Osteoblast (primary cell): ENCODE measurements around the gene NCMAP. TPM values are rescaled to one million over a fixed set of nuclear protein-coding genes. Genes with fewer than 3 reads are reported as not detected.
A peak's percentile ranks its signal among the peaks of the same experiment; 100 is the strongest.

ENCODE experiments used
- DNase-seq: peaks from one replicate; pipeline ENCODE4 v3.0.0; 2011; ENCODE audit warnings: low spot score, mixed read lengths; ENCODE audit not compliant: insufficient read length; ENCODE audit errors: missing footprints
- H2AFZ ChIP-seq: 2 replicates; pipeline ENCODE4 v1.6.0; 2011; ENCODE audit warnings: mild to moderate bottlenecking, low read length
- H3K27ac ChIP-seq: 2 replicates; pipeline ENCODE4 v1.5.1; 2011; ENCODE audit warnings: mild to moderate bottlenecking, low read depth, low read length, moderate library complexity
- H3K27me3 ChIP-seq: 2 replicates; pipeline ENCODE4 v1.6.0; 2012; ENCODE audit warnings: mild to moderate bottlenecking, control low read depth, inconsistent platforms, low read length, moderate library complexity; ENCODE audit not compliant: insufficient read depth
- H3K36me3 ChIP-seq: 2 replicates; pipeline ENCODE4 v1.5.1; 2011; ENCODE audit warnings: mild to moderate bottlenecking, low read length, control low read depth, moderate library complexity; ENCODE audit not compliant: insufficient read depth
- H3K4me1 ChIP-seq: 2 replicates; pipeline ENCODE4 v1.5.1; 2011; ENCODE audit warnings: mild to moderate bottlenecking, low read length, control low read depth, moderate library complexity; ENCODE audit not compliant: insufficient read depth
- H3K4me2 ChIP-seq: 2 replicates; pipeline ENCODE4 v1.6.0; 2011; ENCODE audit warnings: mild to moderate bottlenecking, low read length; ENCODE audit not compliant: insufficient read depth
- H3K4me3 ChIP-seq: fragments of 200-600 bp; sonication (generic); 3 replicates; pipeline ENCODE4 v1.5.1; 2012; ENCODE audit warnings: mild to moderate bottlenecking, low read length, inconsistent platforms; ENCODE audit not compliant: insufficient read depth
- H3K79me2 ChIP-seq: 2 replicates; pipeline ENCODE4 v1.6.0; 2012; ENCODE audit warnings: mild to moderate bottlenecking, low read length, control low read depth, inconsistent platforms; ENCODE audit not compliant: insufficient read depth
- H3K9me3 ChIP-seq: 2 replicates; pipeline ENCODE4 v1.5.1; 2011; ENCODE audit warnings: low read depth, low read length, control low read depth
- H4K20me1 ChIP-seq: 2 replicates; pipeline ENCODE4 v1.6.0; 2012; ENCODE audit warnings: mild to moderate bottlenecking, low read length, control low read depth; ENCODE audit not compliant: insufficient read depth
- total RNA-seq: library from RNA; depleted of rRNA; stranded (reverse); fragments of >200 nt; gene quantifications from 2 replicates; pipeline ENCODE4 v1.2.3, GENCODE V29; 2012
- TF ChIP-seq, protein P1 (sequence below): IDR thresholded peaks from 2 replicates; pipeline ENCODE4 v1.5.1; 2011; ENCODE audit warnings: mild to moderate bottlenecking, low read depth, low read length, moderate library complexity; ENCODE audit errors: extremely low read depth

Gene NCMAP
- total RNA-seq, 1 donor, result not detected

- no peaks in the 10 kb centered on the region for H3K79me2 ChIP-seq
- TF ChIP-seq, protein P1, sequence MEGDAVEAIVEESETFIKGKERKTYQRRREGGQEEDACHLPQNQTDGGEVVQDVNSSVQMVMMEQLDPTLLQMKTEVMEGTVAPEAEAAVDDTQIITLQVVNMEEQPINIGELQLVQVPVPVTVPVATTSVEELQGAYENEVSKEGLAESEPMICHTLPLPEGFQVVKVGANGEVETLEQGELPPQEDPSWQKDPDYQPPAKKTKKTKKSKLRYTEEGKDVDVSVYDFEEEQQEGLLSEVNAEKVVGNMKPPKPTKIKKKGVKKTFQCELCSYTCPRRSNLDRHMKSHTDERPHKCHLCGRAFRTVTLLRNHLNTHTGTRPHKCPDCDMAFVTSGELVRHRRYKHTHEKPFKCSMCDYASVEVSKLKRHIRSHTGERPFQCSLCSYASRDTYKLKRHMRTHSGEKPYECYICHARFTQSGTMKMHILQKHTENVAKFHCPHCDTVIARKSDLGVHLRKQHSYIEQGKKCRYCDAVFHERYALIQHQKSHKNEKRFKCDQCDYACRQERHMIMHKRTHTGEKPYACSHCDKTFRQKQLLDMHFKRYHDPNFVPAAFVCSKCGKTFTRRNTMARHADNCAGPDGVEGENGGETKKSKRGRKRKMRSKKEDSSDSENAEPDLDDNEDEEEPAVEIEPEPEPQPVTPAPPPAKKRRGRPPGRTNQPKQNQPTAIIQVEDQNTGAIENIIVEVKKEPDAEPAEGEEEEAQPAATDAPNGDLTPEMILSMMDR, result no peak
- H3K27me3 ChIP-seq, result no peaks in the 10 kb centered on the region
- H2AFZ ChIP-seq, result no peak overlapping the region
- H3K4me1 ChIP-seq, result no peaks in the 10 kb centered on the region
- no peaks in the 10 kb centered on the region for H3K9me3 ChIP-seq
- H3K4me2 ChIP-seq, result no peak overlapping the region
- no peak overlapping the region for H3K4me3 ChIP-seq
- DNase-seq, result no peak
- no peak overlapping the region for H3K27ac ChIP-seq
- no peaks in the 10 kb centered on the region for H4K20me1 ChIP-seq
- no peaks in the 10 kb centered on the region for H3K36me3 ChIP-seq
Observed at GRCh38 chr1:24535778-24536177, 20.1 kb upstream of the NCMAP start.

DNA sequence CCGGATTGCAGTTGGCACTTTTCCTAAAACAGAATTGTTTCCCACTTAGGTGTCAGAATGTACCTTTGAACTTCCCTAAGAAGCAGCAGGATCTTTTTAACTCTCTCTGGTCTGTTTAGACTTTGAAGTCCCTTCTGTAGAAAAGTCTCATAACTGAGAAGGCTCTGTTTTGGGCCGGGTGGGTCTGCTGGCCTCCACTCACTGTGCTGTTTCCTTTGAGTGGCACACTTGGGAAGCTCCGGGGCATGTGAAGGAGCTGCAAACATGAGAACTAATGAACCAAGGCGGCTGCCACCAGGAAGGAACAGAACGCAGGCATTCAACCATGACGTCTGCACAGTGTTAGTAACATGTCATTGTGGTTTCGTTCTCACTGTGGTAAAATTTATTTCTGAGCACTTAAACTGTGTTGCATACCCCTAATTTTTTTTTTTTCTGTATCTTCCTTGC is 19.5 kb upstream of the NCMAP start:
- no peak overlapping the region for H3K4me3 ChIP-seq
- no peaks in the 10 kb centered on the region for H3K79me2 ChIP-seq
- H3K4me1 ChIP-seq, result no peaks in the 10 kb centered on the region
- no peak overlapping the region for H3K4me2 ChIP-seq
- H2AFZ ChIP-seq, result peak overlapping the region; percentile 67
- H4K20me1 ChIP-seq, result no peaks in the 10 kb centered on the region
- no peaks in the 10 kb centered on the region for H3K36me3 ChIP-seq
- TF ChIP-seq, protein P1, result no peak
- H3K27ac ChIP-seq, result no peak overlapping the region
- no peak for DNase-seq
- H3K27me3 ChIP-seq, result no peaks in the 10 kb centered on the region
- no peaks in the 10 kb centered on the region for H3K9me3 ChIP-seq

GRCh38 chr1:24540051-24540905 is 15.6 kb upstream of the NCMAP start:
- H3K4me3 ChIP-seq, result no peak overlapping the region
- no peaks in the 10 kb centered on the region for H3K4me1 ChIP-seq
- no peaks in the 10 kb centered on the region for H3K79me2 ChIP-seq
- no peaks in the 10 kb centered on the region for H3K36me3 ChIP-seq
- H3K9me3 ChIP-seq, result no peaks in the 10 kb centered on the region
- peaks cover 6% of the 10 kb centered on the region for H3K27me3 ChIP-seq
- H2AFZ ChIP-seq, result no peak overlapping the region
- H4K20me1 ChIP-seq, result no peaks in the 10 kb centered on the region
- DNase-seq, result no peak
- H3K4me2 ChIP-seq, result no peak overlapping the region
- TF ChIP-seq, protein P1, result no peak
- no peak overlapping the region for H3K27ac ChIP-seq

GRCh38 chr1:24540906-24541710 is 14.8 kb upstream of the NCMAP start:
- Histone ChIP-seq H4K20me1 (no peaks in the 10 kb centered on the region), H3K79me2 (no peaks in the 10 kb centered on the region), H3K27me3 (peaks cover 14% of the 10 kb centered on the region), H3K27ac (no peak overlapping the region), H3K4me1 (no peaks in the 10 kb centered on the region), H2AFZ (no peak overlapping the region), H3K4me2 (no peak overlapping the region), H3K36me3 (no peaks in the 10 kb centered on the region), H3K4me3 (no peak overlapping the region), H3K9me3 (no peaks in the 10 kb centered on the region)
- DNase-seq, result peak; percentile 31
- TF ChIP-seq, protein P1, result no peak
